HG03159 (cell line): Measurements from ENCODE around the gene NARS2.
"Not testable (repeated sequence)": the region's sequence is repeated elsewhere in the genome, so short reads cannot be mapped to it uniquely, and the experiment has no call there.

Experiments used
- ATAC-seq: cut with Tn5 transposase; IDR thresholded peaks from one replicate; pipeline ENCODE4 v1.9.1; 2021; ENCODE audit warnings: mild to moderate bottlenecking, moderate library complexity; ENCODE audit not compliant: unreplicated experiment

The NARS2 gene

GRCh38 chr11:78493413-78493975 lies 81.2 kb downstream of the NARS2 start:
- ATAC-seq, result no peak

DNA sequence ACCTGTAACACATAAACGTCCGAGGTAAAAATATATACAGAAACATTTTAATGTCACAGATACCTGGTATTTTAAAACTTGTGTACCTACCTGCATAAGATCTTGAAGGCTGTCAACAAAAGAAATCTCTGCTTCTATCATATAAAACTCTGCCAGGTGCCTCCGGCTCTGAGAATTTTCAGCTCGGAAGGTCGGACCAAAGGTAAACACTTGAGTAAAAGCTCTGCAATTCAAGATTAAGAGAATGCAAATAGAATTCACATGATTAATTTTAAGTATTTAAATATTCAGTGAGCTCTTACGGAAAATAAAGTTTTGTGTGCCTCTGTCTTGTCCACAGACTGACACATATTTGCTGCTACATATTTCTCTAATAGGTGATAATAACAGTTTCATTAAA lies 81.7 kb downstream of the NARS2 start:
- ATAC-seq, result no peak

DNA sequence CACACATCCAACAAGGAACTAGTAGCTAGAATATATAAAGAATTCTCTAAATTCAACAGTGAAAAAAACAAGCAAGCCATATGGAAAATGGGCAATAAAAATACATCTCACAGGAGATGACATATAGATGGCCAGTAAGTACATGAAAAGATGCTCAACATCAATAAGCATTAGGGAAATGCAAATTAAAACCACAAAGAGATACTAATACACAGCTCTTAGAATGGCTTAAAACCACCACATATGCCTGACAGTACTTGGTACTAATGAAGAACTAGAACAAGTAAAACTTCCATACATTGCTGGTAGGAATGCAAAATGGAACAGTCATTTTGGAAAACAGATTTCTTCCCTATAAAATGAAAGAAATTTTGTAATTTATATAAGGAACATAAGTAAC lies 85.5 kb downstream of the NARS2 start:
- ATAC-seq, result no peak

- no peak for ATAC-seq
Measured at GRCh38 chr11:78478536-78478935, 96.1 kb downstream of the NARS2 start.

- ATAC-seq, result no peak
Measured at GRCh38 chr11:78476066-78476465, 98.6 kb downstream of the NARS2 start.

GRCh38 chr11:78474451-78474850 lies 100.2 kb downstream of the NARS2 start:
- no peak for ATAC-seq

- ATAC-seq, result no peak
Measured at GRCh38 chr11:78472905-78473304, 101.8 kb downstream of the NARS2 start.

GRCh38 chr11:78472382-78472781 lies 102.3 kb downstream of the NARS2 start:
- no peak for ATAC-seq

GRCh38 chr11:78470861-78471442 lies 103.7 kb downstream of the NARS2 start:
- no peak for ATAC-seq

DNA sequence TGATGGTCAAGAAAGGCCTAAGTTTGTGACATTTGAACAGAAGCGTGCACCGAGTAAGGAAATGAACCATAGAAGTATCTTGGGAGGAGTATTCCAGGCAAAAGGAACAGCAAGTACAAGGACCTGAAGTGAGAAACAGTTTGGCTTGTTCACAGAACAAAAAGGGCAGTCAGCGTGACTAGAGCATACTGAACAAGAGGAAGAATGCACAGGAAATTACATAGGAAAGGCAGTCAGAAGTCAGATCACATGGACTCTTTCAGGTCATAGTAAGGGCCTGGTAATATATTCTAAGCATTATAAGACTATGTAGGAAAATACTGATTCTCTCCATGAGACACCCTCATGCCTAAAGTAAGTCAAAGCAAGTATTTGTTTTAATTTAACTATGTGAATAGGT lies 104.8 kb downstream of the NARS2 start:
- ATAC-seq, result no peak

- no peak for ATAC-seq
Measured at GRCh38 chr11:78467931-78468330, 106.7 kb downstream of the NARS2 start.

DNA sequence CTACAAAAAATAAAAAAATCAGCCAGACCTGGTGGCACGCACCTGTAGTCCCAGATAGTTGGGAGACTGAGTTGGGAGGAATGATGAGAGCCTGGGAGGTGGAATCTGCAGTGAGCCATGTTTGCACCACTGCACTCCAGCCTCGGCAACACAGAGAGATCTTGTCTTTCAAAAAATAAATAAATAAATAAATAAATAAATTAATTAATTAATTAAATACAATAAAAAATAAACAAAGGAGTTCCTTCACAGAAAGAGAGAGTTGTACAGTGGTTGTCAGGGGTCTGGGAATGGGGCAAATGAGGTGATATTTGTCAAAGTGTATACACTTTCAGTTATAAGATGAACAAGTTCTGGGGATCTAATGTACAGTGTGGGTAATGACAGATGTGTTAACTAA lies 107.3 kb downstream of the NARS2 start:
- ATAC-seq, result no peak

- ATAC-seq, result peak; percentile 97
Measured at GRCh38 chr11:78465169-78465942, 109.3 kb downstream of the NARS2 start.

DNA sequence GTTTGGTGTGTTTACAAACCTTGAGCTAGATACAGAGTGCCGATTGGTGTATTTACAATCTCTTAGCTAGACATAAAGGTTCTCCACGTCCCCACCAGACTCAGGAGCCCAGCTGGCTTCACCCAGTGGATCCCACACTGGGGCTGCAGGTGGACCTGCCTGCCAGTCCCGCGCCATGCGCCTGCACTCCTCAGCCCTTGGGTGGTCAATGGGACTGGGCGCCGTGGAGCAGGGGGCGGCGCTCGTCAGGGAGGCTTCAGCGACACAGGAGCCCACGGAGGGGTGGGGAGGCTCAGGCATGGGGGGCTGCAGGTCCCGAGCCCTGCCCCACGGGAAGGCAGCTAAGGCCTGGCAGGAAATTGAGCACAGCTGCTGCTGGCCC lies 109.9 kb downstream of the NARS2 start:
- not testable (repeated sequence) for ATAC-seq

- ATAC-seq, result peak; percentile 35
Measured at GRCh38 chr11:78460471-78460870, 114.2 kb downstream of the NARS2 start.

DNA sequence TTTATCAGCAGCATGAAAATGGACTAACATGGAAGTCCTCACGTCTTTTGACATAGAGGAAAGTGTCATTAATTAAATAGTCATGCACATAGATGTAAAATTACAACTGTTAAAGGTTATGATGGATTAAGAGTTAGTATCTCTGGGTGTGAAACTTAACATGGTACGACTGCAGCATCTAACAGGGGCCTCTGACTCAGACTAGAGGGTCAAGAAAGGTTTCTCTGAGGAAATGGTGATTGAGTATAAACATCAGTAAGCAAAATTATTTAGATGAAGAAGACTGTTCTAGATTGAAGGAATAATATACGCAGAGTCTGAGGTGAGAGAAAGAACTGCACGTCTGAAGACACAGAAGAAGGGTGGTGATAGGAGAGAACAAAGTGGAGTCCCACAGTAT lies 114.9 kb downstream of the NARS2 start:
- ATAC-seq, result no peak

DNA sequence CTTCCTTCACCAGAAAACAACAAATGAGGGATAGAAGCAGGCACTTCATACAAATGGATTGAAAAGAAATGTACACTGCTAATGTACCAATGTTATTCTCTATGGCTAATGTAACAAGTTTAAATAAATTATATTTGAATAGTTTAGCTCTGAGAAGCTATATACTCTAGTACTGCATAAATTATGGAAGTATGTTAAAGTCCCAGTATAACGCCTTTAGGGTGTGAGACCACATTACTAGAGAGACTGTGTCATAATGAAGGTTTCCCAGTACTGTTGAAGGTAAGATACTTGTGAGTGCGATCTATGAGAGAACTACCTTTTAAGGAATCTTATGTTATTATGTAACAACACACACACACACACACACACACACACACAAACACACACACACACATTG lies 117.2 kb downstream of the NARS2 start:
- ATAC-seq, result no peak

- no peak for ATAC-seq
Measured at GRCh38 chr11:78453140-78453935, 121.3 kb downstream of the NARS2 start.

GRCh38 chr11:78451371-78452150 lies 123.1 kb downstream of the NARS2 start:
- ATAC-seq, result no peak

- no peak for ATAC-seq
Measured at GRCh38 chr11:78450866-78451265, 123.8 kb downstream of the NARS2 start.

DNA sequence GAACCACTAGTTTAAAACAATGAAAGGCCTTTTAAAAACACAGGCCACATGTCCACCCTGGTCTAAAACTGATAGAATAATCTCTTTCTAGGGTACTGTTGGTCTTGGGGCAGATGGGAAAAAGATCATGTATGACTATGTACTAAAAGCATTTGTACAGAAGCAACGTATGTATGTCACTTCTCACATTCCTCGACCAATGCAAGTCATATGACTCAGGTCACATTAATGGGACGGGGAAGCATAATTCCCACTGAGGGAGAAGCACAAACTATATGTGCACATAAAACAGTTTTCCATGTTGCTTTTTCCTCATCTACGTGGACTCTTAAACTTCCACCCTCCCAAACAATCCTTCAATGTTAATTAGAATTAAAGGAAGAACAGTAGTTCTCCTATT lies 124.8 kb downstream of the NARS2 start:
- no peak for ATAC-seq
